Adrenal gland (tissue), 5 donors: ENCODE results near the gene ACOX3.

Experiments
- CTCF ChIP-seq, 6 experiments: fragments of 450-650 bp in 4 of 6; fragments of 200-600 bp in 2 of 6; sonication (generic) in 1 of 6; IDR thresholded peaks; 1 replicate in 5 of 6; 2 replicates in 1 of 6; pipeline versions ENCODE4 v1.5.1 to v1.8.0; 2016 to 2021; ENCODE audit warnings: antibody characterized with exemption in 6 of 6, mild to moderate bottlenecking in 2 of 6, moderate library complexity in 1 of 6
- POLR2A ChIP-seq, 2 donors: fragments of 450-650 bp; IDR thresholded peaks; one replicate each; pipeline ENCODE4 v1.6.1; 2017; ENCODE audit warnings: antibody characterized with exemption in 2 of 2, mild to moderate bottlenecking in 2 of 2, moderate library complexity in 1 of 2
- donor health status: DM: no; HTN: no; CAD: no.

GRCh38 chr4:8350352-8350751 is 90.2 kb downstream of the ACOX3 start:
- TF ChIP-seq CTCF (IDR thresholded peaks at IDR 0.05) (no peak), POLR2A (IDR thresholded peaks at IDR 0.05) (no peak)
